HK-2 (cell line): ENCODE measurements around the gene PIRT.

Source experiments
- DNase-seq: peaks from one replicate; pipeline ENCODE4 v3.0.0-alpha.2; 2018; ENCODE audit not compliant: unreplicated experiment

The PIRT gene

DNA sequence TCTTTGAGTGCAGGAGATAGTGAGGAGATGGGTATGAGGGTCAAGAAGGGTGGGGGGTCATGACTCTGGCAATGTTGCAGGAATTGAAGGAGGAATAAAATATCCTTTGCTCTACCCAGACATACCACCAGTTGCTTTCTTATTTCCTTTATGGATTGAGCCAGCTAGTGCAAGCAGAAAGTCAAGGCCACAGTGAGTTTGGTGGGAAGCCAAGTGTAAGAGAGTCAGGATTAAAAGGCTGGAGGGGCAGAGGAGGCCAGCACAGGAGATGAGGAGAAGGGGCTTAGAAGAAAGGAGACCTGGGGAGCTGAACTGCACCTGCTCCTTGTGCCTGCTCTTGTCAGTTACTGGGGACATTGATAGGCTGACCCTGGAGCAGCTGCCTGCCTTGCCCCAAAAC is 16.1 kb downstream of the PIRT start:
- DNase-seq, result no peak

DNA sequence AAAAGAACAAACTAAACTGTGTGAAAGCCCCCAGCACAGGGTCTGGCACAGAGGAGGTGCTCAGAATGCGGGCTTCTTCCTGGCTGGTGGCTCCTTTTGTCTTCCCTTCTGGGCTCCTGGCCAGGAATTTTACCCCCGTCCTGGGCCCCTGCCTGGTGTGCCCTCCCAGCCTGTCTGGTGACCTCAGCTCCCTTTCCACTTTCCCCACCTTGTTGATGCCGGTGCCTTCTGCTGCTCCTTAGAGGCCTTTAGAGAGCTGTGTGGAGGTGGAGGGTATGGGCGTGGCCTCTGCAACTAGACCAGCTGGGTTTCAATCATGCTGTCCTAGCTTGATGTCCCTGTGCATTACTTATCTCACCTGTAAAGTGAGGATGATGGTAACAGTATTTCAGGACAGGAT is 16.8 kb downstream of the PIRT start:
- DNase-seq, result no peak

DNA sequence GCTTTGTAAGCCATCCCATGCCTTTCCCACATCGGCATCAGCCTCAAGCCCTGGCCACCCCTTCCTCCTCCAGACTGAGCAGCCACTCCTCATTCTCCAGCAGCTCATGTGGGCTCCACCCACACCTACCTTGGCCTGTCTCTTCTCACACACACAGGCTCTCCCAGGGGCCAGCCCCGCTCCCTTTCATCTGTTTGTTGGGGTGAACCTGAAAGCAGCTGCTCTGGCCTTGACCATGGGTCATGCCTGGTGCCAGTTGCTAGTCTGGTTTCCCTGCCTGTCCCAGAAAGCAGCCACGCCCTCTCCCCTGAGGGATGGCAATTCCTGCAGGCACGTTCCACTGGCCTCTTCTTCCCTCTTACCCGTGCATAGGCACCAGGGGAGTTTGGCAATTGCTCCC is 22.6 kb downstream of the PIRT start:
- DNase-seq, result no peak

DNA sequence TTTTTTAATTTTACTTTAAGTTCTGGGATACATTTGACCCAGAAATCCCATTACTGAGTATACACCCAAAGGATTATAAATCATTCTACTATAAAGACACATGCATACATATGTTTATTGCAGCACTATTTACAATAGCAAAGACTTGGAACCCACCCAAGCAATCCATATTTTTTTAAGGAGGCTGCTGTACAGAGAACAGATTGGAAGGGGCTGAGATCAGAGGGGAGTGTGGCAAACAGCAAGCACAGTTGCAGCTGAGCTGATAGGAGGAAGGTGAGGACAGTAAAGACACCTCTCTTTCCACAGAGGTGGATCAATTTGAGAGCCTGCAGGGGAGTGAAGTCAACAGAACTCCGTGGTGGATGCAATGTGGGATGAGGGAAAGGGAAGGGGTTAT is 23.8 kb downstream of the PIRT start:
- DNase-seq, result no peak

DNA sequence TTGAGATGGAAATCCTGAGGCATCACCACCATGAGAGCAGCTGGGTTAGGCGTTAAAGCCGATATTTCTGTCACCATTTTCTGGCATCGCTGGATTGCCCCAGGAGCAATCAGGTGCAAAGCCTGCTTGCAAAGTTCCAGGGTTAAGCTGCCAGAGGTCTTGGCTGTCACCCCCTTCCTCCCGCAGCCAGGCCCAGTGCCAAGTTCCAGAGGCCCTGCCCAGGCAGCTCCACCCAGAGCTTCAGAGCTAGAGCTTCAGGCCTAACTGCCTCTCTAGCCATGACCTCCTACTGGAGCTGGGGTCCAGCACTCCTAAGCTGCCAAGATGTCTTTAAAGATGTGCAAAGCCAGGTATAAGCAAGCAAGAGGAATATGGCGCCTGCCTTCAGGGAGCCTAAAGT is 25.2 kb downstream of the PIRT start:
- DNase-seq, result no peak

DNA sequence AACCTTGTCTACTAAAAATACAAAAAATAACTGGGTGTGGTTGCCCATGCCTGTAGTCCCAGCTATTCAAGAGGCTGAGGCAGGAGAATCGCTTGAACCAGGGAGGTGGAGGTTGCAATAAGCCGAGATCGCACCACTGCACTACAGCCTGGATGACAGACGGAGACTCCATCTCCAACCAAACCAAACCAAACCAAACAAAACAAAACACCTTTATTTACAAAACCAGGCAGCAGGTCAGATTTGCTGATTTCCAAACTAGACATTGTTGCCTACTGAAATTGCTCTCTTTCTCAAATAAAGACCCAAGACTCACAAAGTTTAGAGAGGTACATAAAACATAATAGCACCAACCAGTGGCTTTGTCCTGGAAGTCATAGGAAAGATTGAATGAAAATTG is 28.3 kb downstream of the PIRT start:
- DNase-seq, result no peak

DNA sequence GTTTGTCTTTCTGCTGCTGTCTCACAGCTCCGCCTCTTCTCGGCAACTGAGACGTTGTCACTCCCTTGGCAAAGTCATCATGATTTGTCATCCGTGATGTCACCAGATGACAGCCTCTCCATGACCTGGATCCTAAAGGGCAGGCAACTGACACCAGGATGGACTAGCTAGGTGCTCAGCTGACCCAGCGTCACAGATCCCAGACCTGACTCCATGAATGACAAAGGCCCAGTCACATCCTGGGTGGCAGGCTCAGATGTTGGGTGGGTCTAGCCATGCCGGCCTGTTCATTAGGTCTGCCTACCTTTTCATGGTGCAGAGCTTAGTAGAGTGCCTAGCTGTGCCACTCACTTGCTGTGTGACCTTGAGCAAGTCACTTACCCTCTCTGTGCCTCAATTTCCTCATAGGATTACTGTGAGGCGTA is 30.2 kb downstream of the PIRT start:
- DNase-seq, result no peak

DNA sequence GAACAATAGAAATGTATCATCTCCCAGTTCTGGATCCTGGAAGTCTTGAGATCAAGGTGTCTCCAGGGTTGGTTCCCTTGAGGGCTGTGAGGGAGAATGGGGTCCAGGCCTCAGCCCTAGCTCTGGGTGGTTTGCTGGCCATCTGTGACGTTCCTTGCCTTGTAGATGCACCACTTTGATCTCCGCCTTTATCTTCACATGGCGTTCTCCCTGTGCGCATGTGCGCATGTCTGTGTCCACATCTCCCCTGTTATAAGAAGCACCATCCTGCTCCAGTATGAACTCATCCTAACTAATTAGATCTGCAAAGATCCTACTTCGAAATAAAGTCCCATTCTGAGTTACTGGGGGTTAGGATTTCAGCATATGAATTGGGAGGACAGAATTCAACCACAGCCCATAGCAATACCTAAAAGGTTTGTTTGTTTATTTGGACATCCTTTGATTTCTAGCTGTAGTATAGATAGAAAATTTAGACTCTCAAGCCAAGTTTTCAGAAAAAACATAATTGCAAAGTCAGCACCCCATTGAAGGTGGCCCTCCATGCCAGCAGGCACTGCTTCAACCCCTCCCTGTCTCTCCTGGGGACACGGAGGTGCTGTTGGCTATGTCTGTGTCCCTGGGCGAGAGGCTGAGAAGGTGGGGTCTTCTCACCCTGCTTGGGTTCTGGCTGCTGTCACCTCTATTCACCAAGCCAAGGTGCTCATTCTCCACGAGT is 31.2 kb downstream of the PIRT start:
- DNase-seq, result no peak

DNA sequence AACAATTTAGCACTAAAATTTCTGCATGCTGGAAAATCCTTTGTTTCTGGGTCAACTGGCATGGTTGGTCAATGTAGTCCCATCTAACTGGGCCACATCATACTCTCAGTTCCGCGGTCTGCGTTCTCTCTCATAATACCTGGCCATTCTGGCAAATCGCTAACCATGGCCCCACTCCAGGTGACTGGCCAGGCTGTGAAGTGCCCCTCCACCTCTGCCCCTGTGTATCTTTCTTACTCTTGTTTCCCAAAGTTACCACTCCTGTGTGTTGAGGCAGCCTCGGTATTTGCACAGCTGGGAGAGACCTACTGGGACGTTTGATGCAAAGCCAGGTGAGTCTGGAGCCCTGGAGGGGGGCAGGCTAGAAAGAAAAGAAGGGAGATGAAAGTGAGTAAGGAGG is 32.0 kb downstream of the PIRT start:
- no peak for DNase-seq

DNA sequence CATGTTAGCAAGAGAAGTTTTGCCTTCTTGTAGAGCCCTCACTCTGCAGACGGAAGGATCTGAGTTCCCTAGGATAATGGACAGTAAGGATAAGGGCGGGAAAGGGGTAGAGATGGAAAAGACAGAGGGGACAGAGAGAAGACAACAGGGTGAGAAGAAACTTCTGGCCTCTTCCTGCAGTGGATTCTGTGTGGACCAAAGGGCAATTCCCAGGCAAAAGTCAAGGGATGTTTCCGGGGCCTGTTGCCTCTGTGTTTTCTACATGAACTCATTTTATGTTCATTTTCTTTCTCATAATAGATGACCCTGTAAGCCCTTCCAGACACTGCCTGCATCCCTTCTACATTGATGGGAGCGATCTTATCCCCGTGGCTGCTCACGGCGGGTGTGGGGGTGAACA is 33.3 kb downstream of the PIRT start:
- DNase-seq, result no peak

DNA sequence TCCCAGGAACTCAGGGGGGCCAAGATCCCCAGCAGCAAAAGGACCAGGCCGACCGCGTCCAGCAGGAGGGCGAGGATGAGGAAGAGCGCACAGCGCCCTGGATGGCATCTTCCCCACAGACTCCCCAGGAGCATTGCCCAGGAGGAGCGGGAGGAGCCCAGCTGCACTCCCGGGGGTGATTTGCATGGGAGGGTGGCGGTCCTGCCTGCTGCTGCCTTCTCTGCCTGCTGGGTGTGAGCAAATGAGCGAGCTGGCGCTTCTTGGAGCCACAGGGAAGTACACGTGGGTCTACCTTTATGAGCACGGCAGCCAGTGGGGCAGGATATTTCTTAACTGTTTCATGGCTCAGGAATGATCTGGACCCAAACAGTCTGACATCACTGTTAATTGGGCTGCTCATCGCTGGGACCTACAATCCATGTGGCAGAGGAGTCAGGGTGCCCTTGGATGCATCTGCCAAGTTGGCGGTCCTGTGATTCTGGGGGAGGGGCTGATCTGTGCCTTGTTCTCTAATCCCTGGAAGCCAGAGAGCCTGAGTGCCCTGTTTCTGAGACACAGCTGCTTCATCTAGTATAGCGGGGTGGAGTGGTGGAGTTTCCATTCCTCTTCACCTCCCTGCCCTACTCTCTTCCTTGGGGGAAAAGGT is 33.9 kb downstream of the PIRT start, which contains the start of gene TMEM238L:
Gene TMEM238L, minus strand, starts transcription at position 270 of the 646 bp plus-strand sequence. Its CDS starts 136 bp downstream, at position 134.
- no peak for DNase-seq

DNA sequence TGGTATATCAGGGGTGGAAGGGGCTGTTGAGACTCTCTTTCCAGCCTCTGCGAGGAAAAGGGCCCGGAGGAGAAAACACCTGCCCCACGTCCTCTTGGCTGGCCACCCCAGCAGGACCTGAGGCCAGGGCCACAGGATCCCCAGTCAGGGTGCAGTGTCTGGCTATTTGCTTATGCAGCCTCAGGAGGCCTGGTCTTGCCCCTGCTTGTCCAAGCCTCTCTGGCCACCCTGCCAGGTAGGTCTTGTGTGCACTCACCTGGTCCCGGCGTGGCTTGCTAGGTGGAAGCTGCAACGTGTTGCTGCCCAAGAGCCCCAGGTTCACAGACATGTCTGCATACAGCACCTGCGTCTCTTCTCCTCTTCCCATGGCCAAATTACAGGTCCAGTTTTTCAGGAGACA is 34.5 kb downstream of the PIRT start:
- DNase-seq, result no peak

DNA sequence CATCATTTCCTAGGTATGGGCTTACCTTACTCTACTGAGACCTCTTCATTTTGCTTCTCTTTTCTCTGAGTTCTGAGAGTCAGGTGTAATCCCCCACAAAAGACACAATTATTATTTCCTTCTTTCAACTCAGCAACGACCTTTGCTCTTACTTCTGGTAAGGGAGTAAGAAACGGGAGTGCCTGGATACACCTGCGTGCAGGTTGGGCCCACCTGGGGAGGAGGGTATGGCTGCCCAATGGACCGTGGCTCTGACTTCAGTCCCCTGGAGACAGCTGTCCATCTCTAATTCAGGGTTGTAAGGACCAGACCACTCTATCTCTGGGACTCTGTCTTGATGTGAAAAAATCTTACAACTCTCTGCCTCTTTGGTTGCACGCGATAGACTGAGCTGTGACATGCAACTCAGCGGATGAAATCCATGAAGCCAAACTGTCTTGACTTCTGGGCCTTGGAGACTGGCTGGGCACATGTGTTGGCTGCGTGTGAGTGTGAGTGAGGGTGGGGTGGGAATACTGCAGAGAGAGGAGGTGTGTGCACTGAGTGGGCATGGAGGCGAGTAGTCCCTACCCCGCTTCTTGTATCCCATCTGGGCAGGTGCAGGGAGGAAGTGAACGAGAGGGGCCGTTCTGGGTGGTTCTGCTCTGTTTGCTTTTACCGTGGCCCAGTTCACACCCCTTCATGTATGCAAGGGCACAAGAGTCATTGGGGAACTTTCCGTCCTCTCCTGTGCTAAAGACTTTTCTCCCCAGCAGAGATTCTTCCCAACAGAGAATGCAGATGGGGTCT is 35.2 kb downstream of the PIRT start:
- DNase-seq, result no peak

DNA sequence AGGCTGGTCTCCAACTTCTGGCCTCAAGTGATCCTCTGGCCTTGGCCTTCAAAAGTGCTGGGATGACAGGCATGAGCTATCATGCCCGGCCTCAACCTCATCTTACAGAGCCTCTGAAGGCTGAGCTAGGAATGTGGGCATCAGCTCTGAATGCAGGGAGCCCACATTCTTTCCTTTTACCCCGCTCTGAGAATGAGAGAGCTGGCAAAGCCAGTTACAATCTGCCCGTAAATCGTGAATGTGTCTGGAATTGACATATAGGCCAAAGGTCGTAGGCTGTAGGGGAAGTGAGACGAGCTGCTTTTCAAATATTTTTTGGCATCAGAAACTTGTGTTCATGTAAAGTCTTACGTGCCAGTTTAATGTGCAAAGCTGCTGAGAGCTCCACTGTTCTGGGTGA is 38.5 kb downstream of the PIRT start:
- no peak for DNase-seq

DNA sequence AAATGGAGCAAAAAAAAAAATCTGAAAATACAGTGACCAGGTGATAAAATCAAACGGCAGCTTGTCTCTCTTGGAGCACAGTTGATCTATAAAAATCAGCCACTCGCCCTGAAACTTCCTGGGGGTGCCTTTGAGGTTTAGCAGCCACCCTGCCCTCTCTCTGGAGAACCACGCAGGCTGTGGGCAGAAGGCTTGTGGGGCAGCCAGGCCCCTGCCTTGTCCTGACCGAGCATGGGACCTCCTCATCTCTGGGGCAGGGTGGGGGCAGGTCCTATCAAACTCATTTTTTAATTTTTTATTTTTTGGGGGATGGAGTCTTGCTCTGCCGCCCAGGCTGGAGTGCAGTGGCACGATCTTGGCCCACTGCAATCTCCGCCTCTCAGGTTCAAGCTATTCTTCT is 39.0 kb downstream of the PIRT start:
- no peak for DNase-seq

DNA sequence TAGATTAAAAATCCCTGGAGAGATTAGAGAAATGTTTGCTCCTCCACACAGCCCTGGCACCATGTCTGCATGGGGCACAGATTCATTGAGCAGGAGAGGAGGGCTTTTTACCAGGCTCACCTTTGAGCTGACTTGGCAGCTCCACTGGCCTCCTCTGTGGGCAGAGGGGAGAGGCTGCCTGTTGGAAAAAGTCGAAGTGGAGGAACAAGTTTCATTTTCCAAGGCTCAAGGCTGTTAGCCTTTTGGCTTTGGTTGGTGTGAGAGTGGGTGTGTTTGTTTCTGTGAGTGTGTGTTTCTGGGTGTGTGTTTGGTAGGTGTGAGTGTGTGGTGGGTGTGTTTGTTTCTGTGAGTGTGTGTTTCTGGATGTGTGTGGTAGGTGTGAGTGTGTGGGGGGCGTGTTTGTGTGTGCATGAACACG is 39.5 kb downstream of the PIRT start:
- DNase-seq, result no peak

DNA sequence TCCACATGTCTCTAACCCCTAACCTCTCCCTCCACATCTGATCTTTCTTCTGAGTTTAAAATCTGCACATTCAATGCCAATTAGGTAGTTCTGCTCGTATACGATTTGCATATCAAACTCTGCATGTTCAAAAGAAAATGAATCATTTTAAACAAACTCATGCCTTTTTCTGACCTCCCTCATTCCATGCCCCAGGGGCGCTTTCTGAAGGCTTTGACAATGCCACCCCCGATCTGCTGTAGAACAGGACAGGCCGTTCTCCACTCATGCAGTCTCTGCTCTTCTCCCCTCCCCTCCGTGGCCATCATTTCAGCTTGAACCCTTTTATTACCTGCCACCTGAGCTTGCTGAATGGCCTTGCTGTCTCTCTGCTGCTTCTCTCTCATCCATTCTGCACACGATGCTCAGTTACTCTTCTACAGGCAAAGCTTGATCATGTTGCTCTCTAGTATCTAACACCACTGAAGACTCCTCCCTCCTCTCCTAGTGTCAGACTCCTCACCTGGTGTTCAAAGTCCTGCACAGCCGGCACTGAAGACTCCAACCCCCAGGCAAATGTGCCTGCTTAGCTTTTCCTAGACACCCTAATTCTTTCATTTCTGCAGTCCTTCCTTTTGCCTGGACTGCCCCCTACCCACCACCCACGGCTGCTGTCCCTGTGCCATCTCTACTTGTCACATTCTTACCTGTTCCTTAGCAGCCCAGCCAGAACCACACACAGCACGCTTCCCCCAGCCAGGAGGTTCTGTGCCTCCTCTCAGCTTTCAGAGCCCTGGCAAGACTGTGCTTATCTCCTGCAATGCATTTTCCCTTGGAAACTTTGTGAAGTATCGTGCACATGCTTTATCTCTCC is 40.2 kb downstream of the PIRT start:
- DNase-seq, result no peak

DNA sequence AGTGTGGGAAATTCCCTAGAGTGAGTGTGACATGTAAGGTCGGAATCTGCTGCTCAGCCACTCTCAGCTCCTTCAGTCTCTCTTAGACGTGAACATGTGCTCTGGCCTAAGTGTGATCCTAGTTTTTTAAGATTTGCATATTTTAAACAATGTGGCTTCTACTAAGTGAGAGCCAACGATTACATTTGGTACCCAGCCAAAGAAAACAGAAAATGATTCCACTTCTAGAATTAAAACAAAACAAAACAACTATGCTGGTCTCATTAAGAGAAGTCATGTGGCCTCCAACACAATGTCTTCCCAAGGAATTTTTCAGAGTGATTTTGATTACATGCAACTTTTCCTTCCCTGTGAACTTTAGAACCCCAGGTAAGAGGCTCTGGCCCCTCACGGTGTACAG is 44.1 kb downstream of the PIRT start:
- DNase-seq, result no peak

DNA sequence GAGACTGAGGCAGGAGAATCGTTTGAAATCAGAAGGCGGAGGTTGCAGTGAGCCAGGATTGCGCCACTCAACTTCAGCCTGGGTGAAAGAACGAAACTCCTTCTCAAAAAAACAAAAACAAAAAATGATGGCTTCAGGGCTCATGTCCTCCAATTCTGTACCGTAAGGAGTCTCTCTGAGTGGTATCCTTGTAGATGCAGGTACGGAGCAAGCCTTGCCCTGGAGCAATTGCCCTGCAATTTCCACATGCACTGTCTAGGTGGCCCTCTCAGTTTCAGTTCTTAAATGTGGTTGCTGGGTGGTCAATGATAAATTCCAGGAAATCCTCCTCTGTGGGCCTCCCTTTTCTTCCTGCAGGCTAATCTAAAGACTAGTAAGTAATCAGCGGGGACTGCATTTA is 44.6 kb downstream of the PIRT start:
- no peak for DNase-seq

DNA sequence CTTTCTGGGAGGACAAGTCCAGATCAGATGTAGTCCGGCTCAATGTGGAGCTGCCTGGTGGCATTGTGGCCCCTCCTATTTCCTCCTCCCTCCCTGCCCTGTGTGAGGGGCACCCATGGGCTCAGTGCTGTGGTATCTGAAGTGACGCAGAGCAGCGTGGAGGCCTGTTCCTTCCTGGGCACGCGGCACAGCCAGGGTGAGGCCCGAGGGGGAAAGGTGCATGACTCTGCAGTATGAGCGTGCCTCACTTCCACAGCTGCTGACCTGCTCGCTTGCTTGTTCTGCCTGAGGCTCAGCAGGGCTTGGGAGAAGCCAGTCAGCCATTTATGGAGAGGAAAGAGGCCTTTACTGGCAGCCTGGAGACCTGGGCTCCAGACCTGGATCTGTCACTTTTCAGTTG is 45.7 kb downstream of the PIRT start:
- DNase-seq, result no peak

DNA sequence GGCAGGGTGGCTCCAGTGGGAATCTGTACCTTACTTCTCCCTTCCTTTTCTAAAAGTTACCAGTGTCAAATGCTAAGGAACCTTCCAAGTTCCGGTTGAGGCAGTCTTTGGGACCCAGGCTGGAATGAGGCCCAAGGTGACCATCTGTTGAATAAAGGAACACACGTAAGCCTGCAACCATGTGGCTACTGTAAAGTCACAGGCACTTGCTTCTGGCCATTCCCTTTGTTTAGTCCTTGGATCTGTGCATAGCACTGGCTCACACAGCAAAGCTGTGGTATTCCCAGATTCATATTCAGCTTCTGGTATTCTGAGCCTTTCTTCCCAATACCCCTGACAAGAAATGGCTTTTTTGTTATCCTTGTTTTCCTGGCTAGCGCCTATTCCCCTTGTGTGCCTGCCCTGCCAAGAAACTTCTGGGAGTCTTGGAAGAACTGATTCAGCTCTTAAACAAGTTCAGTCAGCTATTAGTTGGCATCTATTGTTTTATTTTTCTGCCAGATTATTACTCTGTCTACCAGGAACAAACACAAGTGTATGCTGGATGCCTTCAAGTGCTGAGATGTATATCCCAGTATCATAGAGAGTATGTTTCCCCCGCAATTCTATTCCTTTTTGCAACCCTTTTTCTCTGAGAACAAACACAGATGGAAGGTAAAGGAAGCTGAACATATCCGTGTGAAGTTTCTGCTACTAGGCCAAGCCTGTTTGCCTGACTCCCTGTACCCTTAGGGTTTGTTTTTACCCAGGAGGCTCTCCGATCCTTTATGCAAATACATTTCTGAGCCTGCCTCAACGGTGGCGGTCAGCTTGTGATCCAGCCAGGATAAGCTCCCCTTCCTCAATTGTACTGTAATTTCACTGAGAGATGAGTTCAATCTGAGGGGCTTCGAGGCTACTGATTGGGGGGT is 47.1 kb downstream of the PIRT start:
- DNase-seq, result no peak
